ENCODE data around the gene PGLYRP2. TPM values are rescaled to one million over a fixed set of nuclear protein-coding genes. Genes with fewer than 3 reads are reported as not detected.
"Not testable (repeated sequence)": the region's sequence is repeated elsewhere in the genome, so short reads cannot be mapped to it uniquely, and the experiment has no call there.

The PGLYRP2 gene
- total RNA-seq, 4 donors from 2014 or later, result 0.23 to 0.80 (median 0.37) TPM; not detected in 1

DNA sequence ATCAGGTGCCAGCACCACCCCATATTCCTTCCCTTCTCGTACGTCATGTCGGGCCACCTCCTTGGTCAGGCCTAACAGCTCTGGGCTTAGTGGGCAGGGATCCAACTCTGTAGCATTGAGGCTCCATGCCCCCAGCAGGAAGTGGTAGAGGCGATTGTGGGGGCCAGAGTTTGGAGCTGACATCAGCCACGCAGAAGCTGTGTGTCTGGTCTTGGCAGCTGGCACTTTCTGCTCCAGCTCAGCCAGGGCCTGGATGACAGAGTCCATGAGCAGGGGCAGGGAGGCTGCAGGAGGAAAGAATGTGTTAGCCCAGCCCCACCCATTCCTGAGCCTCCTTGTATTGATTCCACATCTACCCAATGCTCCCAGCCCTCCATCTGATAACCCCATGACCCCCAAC is 3.0 kb downstream of the PGLYRP2 start:
- no peak overlapping the region for H3K4me3 ChIP-seq (ENCODE audit: low read depth, poor library complexity, severe bottlenecking)
- WGBS, 2 donors, result 81% methylated on average over 5 of the region's 5 CpGs
- TF ChIP-seq CTCF (IDR thresholded peaks at IDR 0.05) (no peak), POLR2A (IDR thresholded peaks at IDR 0.05) (no peak)
- DNase-seq (ENCODE audit: low spot score in 2 of 2), result no peak
- intact Hi-C loops (cut with DNase I; ENCODE audit: low total_unique reads), result loop anchor here (10.0 kb wide), 1 partner anchor 78 kb away; no protein-coding TSS in a partner anchor

DNA sequence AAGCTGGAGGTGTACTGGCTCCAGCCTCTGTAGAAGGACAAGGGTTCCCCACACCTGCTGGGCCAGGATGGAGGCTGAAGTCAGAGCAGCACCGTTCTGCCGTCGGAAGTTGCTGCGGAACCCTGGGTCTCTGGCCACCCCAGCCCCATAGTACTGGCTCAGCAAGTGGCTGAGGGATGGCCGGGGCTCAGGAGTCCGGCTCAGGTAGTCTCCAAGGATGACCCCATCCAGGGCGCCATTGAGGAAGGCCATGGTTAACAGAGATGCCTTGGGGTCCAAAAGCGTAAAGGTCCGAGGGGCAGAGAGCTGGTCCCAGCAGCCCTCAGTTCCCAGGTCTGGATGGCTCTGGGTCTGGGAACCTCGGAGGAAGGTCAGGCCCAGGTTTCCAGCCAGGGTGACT is 3.7 kb downstream of the PGLYRP2 start:
- whole genome bisulfite sequencing, 2 donors, result 95 to 100% methylated on average over 6 of the region's 10 CpGs
- intact Hi-C loops (cut with DNase I; ENCODE audit: low total_unique reads), result loop anchor here (10.0 kb wide), 1 partner anchor 79 kb away; no protein-coding TSS in a partner anchor
- no peak for TF ChIP-seq POLR2A (IDR thresholded peaks at IDR 0.05)
- no peak for TF ChIP-seq CTCF (IDR thresholded peaks at IDR 0.05)
- DNase-seq (ENCODE audit: low spot score in 2 of 2), result no peak
- H3K4me3 ChIP-seq (ENCODE audit: low read depth, poor library complexity, severe bottlenecking), result no peak overlapping the region

- TF ChIP-seq CTCF (IDR thresholded peaks at IDR 0.05) (no peak), POLR2A (IDR thresholded peaks at IDR 0.05) (no peak)
- H3K4me3 ChIP-seq (ENCODE audit: low read depth, poor library complexity, severe bottlenecking), result no peak overlapping the region
- no peak for DNase-seq (ENCODE audit: low spot score in 2 of 2)
- intact Hi-C loops (cut with DNase I; ENCODE audit: low total_unique reads), result loop anchor here (10.0 kb wide), 1 partner anchor 80 kb away; no protein-coding TSS in a partner anchor
- 70 to 83% methylated on average over 4 of the region's 4 CpGs for WGBS, 2 donors
Measured at GRCh38 chr19:15475169-15475568, 4.1 kb downstream of the PGLYRP2 start.

DNA sequence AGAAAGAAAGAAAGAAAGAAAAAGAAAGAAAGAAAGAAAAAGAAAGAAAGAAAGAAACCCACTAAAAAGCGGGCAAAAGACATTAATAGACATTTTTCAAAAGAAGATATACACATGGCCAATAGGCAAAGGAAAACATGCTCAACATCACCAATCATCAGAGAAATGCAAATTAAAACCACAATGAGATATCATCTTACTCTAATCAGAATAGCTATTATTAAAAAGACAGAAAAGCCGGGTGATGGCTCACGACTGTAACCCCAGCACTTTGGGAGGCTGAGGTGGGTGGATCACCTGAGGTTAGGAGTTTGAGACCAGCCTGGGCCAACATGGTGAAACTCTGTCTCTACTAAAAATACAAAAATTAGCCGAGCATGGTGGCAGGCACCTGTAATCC is 5.5 kb downstream of the PGLYRP2 start:
- WGBS, 2 donors, result 54 to 61% methylated on average over 4 of the region's 4 CpGs
- intact Hi-C loops (cut with DNase I; ENCODE audit: low total_unique reads), result loop anchor here (10.0 kb wide), 1 partner anchor 81 kb away; no protein-coding TSS in a partner anchor
- H3K4me3 ChIP-seq (ENCODE audit: low read depth, poor library complexity, severe bottlenecking); DNase-seq (ENCODE audit: low spot score in 2 of 2): not testable (repeated sequence)

DNA sequence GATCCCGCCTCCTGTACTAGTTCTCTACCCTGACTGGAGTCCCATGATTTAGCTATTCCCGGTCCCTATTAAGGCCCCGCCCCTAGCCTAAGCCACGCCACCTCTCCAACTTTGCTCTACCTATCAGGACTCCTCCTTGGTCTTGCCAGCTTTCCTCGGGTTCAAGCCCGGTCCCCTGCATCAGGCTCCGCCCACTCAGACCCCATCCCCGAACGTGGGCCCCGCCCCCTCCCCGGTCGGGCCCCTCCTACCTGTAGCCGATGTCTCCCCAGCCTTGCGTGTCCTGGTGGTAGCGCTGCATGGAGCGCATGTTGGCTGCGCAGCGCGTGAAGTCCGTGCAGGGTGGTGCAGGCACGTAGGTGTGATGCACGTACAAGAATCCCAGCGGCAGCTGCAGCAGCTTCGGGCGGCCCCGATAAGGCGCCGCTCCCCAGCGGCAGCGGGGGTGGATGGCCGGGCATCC is 7.6 kb downstream of the PGLYRP2 start:
- no peak for DNase-seq (ENCODE audit: low spot score in 2 of 2)
- WGBS, 2 donors, result 58 to 70% methylated on average over 29 to 31 of the region's 31 CpGs

More for the DNA sequence above, 7.6 kb downstream of the PGLYRP2 start:
- TF ChIP-seq CTCF (IDR thresholded peaks at IDR 0.05) (no peak), POLR2A (IDR thresholded peaks at IDR 0.05) (no peak)
- intact Hi-C loops (cut with DNase I; ENCODE audit: low total_unique reads), result loop anchor here (10.0 kb wide), 1 partner anchor 83 kb away; no protein-coding TSS in a partner anchor
- H3K4me3 ChIP-seq (ENCODE audit: low read depth, poor library complexity, severe bottlenecking), result no peak overlapping the region

All from lower leg skin (tissue), 4 donors.